Stimulated activated CD4-positive, alpha-beta T cell treated with anti-CD3 and anti-CD28 coated beads, Interleukin-1b, Interleukin-23, amount 100 ng/mL, for 48 hours (primary cell): ENCODE data around the gene SPATA6L.

Experiments used
- DNase-seq: peaks from one replicate; pipeline ENCODE4 v3.0.0-alpha.2; 2020

The SPATA6L gene

GRCh38 chr9:4666042-4666699, at the start of gene SPATA6L:
SPATA6L (minus strand) TSS chr9:4666480; CDS start chr9:4666250, 230 bp downstream.
- peak; percentile 29 for DNase-seq

GRCh38 chr9:4714266-4715016, 48.2 kb upstream of the SPATA6L start:
- no peak for DNase-seq

GRCh38 chr9:4713849-4714248, 47.6 kb upstream of the SPATA6L start:
- no peak for DNase-seq

- DNase-seq = no peak
These were observed 43.1 kb upstream of the SPATA6L start for GRCh38 chr9:4709380-4709779.

DNA sequence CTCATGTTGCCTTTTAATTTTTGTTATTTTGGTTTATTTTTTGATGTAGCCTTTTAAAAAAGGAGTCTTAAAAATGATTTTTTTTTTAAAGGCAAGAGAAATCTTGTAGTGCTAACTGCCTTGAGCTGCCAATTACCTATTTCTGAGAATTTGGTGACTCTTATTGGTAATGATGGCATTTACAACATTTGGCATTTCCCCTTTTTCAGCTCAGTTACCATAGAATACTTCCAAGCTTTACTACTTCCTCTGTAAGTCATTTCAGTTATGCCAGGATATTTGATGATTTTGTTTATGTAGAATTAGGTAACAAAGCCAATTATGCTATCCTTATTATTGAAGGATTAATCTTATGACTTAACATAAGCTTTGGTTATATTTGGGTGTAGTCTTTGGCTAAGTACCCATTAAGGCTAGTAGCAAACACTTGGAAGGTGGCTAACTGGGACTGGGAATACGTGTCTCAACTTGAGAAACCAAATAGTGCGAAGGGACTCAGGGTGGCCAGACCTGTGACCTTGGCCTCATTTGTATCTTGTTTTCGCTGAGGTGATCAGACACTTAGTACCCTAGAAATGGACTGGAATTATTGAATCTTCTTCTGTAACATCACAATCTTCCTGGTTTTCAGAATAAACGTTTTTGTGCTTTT, 40.8 kb upstream of the SPATA6L start:
- no peak for DNase-seq

DNA sequence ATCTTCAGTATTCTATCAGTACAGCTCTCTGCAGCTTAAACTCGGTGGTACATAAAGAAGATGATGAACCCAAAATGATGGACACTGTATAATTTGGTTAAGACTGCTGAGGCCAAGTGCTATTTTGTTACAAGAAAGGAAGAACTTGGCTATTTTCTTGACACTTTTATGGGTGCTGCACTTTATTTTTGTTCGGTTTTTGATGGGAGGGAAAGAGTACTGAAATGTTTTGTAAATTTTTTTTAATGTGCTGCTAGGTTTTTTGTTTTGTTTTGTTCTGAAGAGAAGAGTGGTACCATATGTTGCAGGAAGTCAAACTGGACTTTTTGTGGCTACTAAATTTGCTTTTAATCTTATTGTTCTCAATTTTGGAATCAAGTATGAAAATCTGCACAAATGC, 39.7 kb upstream of the SPATA6L start:
- DNase-seq = no peak

DNA sequence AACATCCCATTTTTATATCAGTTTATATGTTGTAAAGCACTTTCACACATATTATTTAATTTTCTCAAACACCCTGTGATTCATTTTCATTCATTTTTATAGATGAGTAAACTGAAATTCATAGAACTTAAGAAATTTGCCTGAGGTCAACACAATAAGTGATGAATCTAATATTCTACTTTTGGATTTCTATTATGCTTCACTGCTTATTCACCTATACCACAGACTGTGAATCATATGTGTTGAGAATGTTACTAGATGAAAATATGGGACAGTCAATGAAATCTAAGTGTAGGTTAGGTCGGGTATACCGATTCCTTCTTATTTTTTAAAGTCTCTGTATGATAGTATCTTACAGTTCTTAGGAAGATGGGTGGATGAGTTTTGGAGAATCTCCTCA, 37.8 kb upstream of the SPATA6L start:
- DNase-seq = no peak

DNA sequence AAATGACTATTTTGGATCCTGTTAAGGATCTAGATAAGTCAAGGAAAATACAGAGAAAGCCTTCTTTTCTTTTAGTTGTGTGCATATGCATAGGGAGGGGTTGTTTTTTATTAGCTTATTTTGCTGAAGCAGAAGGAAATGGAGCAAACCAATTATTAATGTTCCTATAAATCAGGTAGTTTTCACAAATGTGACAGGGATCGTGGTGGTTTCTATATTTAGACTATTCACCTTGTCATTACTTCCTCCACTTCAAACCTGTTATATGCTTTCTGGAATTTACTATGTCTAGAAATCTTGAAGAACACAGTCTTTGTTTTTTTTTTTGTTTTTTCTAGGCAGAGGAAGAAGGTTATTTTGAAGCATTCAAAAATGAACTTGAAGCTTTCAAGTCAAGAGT, 35.2 kb upstream of the SPATA6L start:
- DNase-seq = no peak

- no peak for DNase-seq
These were observed 34.7 kb upstream of the SPATA6L start for GRCh38 chr9:4700932-4701331.

- no peak for DNase-seq
These were observed 33.8 kb upstream of the SPATA6L start for GRCh38 chr9:4700091-4700490.

DNA sequence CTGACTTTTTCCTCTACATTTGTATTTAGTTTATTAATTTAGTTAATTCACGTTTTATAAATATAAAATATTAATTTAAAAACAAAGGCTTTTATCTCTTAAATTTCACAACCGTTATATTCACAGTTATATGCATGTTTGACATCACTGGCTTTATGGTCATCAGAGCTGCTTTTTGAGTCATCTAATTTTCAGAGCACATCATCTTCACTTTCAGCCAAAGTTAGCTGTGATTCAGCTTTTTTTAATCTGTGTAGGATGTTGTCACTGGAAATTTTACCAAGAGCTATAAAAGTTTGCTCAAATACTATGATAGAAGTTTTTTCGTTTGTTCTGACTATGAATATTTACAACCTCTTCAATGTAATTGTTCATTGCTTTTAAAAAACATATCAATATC, 25.5 kb upstream of the SPATA6L start:
- no peak for DNase-seq

DNA sequence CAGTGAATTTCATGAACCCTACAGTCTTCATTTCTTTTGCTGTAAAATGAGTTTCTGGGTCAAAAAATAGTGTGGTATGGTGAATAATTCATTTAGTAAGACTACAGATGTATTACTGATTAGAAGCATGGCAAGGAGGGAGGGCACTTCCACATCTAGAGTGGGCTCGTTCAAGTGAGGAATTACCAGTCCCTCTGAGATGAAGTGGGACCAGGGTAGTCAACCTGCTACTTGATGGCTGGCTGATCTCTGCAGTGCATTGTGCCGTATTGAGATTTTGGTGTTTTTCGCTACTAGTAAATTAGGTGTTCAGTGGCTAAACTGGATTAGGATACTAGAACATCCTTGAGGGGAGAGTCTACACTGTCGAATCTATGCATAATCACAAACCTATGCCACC, 23.9 kb upstream of the SPATA6L start:
- DNase-seq = no peak

GRCh38 chr9:4689687-4690104, 23.4 kb upstream of the SPATA6L start:
- peak; percentile 32 for DNase-seq

GRCh38 chr9:4689021-4689420, 22.7 kb upstream of the SPATA6L start:
- DNase-seq = no peak

- DNase-seq = no peak
These were observed 20.3 kb upstream of the SPATA6L start for GRCh38 chr9:4686584-4686983.

DNA sequence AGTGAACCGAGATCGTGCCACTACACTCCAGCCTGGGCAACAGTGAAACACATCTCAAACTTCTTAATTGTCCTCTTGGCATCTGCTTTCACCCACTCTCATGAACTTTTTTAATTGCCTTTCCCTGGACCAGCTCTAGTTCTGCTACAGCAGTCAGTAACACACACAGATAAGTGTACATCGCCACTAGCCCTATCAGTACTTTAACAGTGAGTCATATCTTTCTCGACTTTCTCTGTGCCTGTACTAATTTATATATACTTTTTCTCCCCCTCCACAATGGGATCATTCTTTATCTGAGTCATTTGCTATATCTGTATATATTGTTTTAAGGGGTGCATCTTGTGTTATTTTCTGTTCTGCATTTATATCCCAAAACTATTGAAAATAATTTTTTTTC, 19.8 kb upstream of the SPATA6L start:
- DNase-seq = no peak

DNA sequence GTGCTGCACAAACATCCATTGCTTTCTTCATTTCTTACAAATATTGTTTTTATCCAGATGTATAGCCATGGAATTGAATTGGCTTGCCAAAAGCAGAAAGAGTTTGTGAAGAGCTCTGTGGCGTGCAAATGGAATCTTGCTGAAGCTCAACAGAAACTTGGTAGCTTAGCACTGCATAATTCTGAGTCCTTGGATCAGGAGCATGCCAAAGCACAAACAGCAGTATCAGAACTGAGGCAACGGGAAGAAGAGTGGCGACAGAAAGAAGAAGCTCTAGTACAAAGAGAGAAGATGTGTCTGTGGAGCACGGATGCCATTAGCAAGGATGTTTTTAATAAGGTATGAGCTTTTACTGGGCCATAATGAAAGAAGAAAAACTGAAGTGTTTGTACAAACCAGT, 18.5 kb upstream of the SPATA6L start:
- no peak for DNase-seq

- DNase-seq = no peak
These were observed 14.5 kb upstream of the SPATA6L start for GRCh38 chr9:4680750-4681149.

GRCh38 chr9:4680173-4680525, 13.9 kb upstream of the SPATA6L start:
- DNase-seq = no peak

DNA sequence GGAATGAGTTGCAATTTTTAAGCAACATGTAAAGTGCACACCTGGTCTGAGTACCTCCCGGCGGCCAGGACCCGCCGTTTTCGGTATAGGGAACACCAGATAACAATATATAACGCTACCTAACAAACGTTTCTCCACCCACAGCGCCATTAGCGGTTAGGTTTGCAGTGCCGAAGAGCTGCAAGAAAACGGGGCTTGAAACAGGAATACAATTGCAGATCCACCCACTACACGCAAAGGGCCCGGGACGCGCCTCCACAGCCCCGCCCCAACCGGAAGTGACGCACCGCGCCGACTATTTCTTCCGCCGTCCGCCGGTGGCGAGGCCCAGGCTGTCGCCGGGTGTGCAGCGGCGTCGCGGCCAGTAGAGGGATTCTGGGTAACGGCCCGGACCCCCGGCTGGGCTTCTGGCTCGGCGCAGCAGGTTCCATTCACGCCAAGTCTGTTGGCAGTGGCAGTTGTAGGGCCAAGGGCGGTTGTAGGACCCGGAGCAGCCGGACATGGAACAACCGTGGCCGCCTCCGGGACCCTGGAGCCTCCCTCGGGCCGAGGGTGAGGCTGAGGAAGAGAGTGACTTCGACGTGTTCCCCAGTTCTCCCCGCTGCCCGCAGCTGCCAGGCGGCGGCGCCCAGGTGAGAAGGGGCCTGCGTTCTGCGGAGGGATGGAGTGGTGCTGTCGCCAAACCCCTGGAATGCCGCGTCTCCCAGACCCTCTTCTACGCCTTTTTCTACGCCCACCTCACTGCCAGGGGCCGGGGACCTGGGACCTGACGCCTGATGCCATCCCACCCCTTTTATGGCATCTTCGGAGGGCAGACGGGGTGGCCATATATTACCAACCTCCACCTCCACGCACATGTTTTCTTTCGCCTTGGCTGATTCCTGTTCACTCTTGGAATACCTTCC, 13.2 kb upstream of the SPATA6L start, which contains the start of gene CDC37L1:
CDC37L1 (plus strand) TSS at position 302 of the 905 bp plus-strand sequence; CDS start at position 501, 199 bp downstream.
- DNase-seq = peak; percentile 98

DNA sequence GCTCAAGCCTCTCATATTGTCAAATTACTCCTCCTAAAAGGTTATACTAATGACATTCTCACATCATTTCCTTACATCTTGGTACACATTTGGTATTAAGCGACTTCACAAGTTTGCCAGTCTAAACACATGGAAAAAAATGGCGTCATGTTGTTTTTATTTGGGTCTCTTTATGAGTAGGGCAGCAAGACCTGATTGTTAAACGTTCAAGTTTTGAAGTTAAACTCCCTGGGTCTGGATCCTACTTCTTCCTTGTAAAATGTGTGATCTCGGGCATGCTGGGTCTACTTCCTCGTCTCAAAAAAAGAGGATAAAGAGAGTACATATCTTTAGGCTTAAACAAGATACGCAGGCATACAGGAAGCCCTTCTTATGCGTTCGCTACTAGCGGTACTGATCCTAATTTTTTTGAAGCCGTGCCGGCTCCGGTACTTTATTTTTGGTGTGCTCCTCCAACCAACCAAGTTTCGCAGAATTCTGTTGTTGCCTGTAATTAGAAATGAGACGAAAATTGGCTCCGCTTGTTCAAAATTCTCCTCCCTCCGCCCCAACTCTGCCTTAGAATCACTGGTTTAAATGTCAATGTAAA, 12.5 kb upstream of the SPATA6L start:
- DNase-seq = no peak

DNA sequence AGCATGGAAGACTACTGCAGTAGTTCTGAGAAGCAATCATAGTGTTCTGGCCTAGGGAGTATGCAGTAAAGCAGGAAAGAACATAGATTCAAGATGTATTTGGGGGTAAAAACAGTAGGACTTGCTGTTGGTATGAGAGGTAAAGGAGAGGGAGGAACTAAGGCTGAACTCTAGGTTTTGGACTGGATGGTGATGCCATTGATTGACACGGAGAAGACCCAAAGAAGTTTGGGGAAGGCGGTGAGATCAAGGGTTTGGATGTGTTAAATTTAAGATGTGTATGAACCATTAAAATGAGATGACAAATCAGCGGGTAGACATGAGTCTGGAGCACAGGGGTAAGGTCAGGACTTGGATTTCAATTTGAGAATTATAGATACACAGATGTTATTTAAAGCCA, 11.1 kb upstream of the SPATA6L start:
- no peak for DNase-seq

- no peak for DNase-seq
These were observed 8.5 kb upstream of the SPATA6L start for GRCh38 chr9:4674783-4675182.
